GM19455 (cell line): Measurements from ENCODE around the gene ST3GAL2.
"Not testable (repeated sequence)": the region's sequence is repeated elsewhere in the genome, so short reads cannot be mapped to it uniquely, and the experiment has no call there.

Source experiments
- ATAC-seq: cut with Tn5 transposase; IDR thresholded peaks from one replicate; pipeline ENCODE4 v1.9.1; 2021; ENCODE audit not compliant: unreplicated experiment

The ST3GAL2 gene

DNA sequence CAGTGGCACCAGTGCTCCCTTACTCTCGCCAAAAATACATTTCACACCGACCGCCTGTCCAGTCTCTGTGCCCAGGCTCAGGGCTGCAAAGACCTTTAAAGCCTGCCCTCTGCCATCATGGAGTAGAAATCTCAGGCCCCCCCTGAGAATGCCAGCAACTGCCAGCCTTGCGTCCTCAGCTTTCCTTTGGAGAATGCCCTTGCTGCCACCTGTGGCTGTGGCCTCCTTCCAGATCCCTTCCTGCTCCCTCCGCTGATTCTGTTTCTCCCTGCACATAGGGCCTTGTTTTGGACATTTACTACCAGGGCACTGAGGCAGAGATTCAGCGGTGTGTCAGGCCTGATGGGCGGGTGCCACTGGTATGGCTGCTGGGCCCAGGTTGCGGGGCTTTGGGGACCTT is 28.7 kb upstream of the ST3GAL2 start:
- ATAC-seq, result no peak

GRCh38 chr16:70467113-70467512 is 28.2 kb upstream of the ST3GAL2 start:
- no peak for ATAC-seq

GRCh38 chr16:70466805-70467076 is 27.8 kb upstream of the ST3GAL2 start:
- no peak for ATAC-seq

- ATAC-seq, result no peak
Observed at GRCh38 chr16:70465999-70466804, 27.3 kb upstream of the ST3GAL2 start.

DNA sequence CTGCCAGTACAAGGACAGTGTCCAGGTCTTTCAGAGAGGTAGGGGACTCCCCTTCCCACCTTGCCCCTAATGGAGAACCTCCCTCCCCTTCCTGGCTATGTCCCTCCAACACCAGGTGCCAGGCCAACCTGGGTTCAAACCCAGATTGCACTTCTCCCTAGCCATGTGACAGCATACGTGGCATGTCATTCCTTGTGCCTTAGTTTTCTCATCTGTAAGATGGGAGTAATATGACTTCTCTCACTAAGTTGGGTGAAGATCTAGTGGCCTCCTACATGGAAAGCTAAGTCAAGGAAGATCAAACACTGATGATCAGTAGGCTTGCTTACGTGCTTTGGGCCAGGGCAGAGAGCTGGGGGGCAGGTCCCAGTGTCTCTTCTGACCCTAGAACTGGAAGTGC is 24.3 kb upstream of the ST3GAL2 start:
- no peak for ATAC-seq

DNA sequence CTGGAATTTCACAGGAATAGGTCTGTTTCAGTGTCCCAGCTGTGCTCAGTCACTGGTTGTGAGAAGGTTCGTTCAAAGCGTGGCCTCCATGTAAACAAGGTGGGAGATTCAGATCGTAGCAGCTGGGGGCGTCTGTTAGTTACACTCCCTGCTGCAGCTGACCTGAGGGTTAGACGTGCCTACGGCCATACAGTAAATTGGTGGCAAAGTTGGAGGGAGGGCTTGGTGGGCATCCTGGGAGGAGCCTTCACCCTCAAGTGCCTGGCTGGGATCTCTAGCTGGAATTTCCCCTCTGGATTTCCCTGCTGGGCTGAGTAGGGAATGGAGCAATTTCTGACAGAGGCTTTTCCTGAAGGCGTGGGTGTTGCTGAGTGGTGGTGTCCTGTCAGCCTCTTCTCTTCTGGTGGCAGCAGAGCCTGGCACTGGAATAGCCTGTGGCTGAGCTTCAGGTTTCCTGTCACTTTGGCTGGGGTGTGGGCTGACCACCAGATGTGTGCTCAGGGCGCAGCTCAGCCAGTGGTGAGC is 21.9 kb upstream of the ST3GAL2 start:
- ATAC-seq, result no peak

DNA sequence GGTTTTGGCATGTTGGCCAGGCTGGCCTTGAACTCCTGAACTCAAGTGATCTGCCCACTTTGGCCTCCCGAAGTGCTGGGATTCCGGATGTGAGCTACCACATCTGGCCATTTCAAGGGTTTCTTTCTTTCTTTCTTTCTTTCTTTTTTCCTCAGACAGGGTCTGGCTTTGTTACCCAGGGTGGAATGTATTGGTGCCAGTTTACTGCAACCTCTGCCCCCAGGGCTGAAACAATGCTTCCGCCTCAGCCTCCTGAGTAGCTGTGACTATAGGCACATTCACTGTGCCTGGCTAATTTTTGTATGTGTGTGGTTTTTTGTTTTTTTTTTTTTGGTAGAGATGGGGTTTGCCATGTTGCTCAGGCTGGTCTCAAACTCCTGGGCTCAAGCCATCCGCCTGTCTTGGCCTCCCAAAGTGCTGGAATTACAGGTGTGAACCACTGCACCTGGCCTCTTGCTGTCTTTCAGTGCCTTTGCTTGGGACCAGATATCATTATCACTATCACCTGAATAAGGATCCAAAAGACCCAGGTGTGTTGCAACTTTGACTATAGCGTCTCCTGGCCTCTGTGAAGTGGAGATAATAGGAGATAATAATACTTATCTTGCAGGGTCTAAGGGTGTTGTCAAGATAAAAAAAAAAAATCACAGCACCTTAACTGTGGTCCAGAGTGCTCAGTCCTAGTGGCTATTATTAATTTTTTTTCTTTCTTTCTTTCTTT is 18.7 kb upstream of the ST3GAL2 start:
- no peak for ATAC-seq

GRCh38 chr16:70455910-70456309 is 17.0 kb upstream of the ST3GAL2 start:
- no peak for ATAC-seq

DNA sequence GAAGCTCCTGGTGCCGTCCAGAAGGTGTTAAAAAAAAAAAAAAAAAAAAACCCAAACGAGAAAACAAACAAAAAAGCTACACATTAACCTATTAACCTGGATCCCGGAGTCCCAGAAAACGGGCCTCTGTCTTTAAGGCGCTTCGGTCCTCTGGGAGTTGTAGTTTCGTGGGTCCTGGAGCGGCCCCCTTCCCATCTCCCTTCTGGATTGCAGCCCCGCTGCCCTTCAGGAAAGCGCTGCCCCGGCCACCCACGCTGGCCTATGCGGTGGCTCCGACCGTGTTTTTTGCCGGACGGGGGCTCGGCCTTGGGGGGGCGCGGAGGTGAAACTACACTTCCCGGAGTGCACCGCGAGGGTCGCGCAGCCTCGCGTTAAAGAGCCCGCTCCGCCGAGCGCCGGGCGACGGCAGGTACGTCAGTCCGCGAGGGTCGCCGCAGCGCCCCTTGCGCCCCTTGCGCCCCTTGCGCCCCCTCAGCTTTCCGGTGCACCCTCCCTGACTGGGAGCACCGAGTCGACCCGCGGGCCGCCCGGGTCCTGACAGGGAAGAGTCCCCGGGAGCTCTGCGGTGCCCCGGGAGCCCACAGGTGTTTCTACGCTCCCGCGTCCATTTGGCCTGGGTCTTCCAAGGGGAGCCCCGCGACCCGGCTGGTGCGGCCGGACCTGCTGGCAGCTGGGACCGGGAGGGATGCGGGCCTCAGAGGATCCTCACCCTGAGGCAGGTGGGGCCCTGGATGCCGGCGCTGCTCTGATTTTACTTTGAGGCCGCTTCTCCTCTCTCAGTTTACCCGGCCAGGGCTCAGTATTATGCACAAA is 15.5 kb upstream of the ST3GAL2 start, which contains the start of gene FCSK:
FCSK (plus strand) TSS at position 374 of the 813 bp plus-strand sequence. CDS start 8,596 bp downstream, outside the sequence.
- peak; percentile 84 for ATAC-seq

- no peak for ATAC-seq
Observed at GRCh38 chr16:70453892-70454221, 15.0 kb upstream of the ST3GAL2 start.

DNA sequence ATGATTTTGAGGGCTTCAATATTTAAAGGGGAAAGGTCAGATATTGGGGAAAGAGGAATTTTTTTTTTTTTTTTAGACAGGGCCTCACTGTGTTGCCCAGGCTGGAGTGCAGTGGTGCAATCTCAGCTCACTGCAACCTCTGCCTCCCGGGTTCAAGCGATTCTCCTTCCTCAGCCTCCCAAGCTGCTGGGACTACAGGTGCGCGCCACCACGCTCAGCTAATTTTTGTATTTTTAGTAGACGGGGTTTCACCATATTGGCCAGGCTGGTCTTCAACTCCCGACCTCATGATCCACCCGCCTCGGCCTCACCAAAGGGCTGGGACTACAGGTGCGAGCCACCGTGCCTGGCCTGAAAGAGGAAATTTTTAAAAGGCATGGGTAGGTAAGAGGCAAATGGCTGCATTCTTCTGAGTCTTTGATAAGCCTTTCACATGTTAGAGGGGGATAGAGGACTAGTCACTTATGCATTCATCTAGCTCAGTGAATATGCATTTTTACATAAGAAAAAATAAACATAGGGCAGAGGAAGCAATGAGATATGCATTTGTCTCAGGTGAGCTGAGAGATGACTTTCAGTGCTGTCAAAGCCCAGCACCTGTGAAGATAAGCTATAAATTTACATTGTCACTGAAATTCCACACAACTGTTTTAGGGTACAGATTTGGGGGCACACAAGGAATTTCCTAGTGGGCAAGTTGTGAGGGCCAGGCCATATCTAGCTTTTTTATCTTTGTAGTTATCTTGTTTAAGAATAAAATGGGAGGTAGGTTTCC is 14.4 kb upstream of the ST3GAL2 start:
- ATAC-seq, result no peak

- ATAC-seq, result not testable (repeated sequence)
Observed at GRCh38 chr16:70451004-70451340, 12.1 kb upstream of the ST3GAL2 start.

DNA sequence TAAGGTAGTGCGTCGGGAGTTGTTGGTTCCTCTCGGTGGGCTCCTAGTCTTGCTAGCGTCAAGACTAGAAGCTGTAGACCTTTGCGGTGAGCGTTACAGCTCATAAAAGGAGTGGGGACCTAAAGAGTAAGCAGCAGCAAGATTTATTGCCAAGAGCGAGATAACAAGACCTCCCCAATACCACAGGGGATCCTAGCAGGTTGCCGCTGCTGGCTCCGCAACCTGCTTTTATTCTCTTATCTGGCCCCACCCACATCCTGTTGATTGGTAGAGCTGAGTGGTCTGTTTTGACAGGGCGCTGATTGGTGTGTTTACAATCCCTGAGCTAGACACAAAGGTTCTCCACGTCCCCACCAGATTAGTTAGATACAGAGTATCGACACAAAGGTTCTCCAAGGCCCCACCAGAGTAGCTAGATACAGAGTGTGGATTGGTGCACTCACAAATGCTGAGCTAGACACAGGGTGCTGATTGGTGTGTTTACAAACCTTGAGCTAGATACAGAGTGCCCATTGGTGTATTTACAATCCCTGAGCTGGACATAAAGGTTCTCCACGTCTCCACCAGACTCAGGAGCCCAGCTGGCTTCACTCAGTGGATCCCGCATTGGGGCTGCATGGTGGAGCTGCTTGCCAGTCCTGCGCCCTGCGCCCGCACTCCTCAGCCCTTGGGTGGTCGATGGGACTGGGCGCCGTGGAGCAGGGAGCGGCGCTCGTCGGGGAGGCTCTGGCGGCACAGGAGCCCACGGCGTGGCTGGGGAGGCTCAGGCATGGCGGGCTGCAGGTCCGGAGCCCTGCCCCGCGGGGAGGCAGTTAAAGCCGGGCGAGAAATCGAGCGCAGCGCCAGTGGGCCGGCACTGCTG is 11.5 kb upstream of the ST3GAL2 start:
- not testable (repeated sequence) for ATAC-seq

GRCh38 chr16:70448075-70448474 is 9.2 kb upstream of the ST3GAL2 start:
- no peak for ATAC-seq

- ATAC-seq, result no peak
Observed at GRCh38 chr16:70444249-70445063, 5.6 kb upstream of the ST3GAL2 start.

DNA sequence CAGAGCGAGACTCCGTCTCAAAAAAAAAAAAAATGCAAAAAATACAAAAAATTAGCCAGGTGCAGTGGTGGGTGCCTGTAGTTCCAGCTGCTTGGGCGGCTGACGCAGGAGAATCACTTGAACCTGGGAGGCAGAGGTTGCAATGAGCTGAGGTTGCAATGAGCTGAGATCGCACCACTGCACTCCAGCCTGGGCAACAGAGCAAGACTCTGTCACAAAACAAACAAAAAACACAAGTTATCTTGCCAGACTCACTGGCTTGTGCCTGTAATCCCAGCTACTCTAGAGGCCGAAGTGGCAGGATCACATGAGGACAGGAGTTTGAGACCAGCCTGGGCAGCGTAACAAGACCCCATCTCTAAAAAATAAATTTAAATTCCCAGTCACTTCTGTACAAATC is 3.4 kb upstream of the ST3GAL2 start:
- ATAC-seq, result no peak

DNA sequence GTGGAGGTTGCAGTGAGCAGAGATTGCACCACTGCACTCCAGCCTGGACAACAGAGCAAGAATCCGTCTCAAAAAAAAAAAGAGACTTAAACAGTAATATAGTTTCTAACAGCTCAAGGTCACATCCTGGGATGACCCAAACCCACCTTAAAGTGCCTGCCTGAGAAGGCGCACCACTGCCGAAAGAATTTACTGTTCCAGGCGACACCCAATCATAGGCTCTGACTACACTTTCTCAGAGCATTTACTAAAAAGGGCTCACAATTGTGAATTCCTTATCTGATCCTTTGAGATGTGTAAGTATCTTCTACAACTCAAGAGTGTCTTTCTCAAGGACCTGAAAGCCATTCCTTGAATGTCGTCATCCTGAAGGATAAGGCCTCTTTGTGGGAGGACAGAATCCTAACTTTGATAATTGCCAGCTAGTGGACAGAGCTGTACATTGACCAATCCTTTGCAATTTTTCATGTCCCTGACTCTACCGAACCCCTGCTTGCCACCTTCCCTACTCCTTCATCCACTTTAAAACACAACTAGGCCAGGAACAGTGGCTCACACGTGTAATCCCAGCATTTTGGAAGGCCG is 2.6 kb upstream of the ST3GAL2 start:
- no peak for ATAC-seq

DNA sequence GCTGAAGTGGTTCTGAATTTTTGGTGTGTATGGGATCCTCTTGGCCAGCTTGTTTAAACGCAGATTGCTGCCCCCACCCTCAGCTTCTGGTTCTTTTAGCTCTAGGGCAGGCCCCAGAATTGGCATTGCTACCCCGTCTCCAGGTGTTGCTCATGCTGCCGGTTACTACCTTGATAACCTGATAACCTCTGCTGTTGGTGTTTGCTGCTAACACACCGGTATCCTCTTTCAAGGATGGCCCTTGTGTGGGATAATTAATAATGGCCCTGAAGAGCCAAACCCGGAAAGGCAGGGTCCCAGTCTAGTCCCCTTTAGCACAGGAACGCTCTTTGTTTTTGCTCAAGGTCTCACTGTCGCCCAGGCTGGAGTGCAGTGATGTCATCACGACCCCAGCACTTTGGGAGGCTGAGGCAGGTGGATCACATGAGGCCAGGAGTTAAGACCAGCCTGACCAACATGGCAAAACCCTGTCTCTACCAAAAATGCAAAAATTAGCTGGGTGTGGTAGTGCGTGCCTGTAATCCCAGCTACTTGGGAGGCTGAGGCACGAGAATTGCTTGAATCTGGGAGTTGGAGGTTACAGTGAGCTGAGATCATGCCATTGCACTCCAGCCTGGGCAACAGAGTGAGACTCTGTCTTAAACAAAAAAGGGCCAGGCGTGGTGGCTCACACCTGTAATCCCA is 1.3 kb upstream of the ST3GAL2 start:
- no peak for ATAC-seq
